Activated B cell treated with CpG ODN at 0.5 μM for 24 hours (primary cell): ENCODE measurements around the gene PLCB2. TPM values are rescaled to one million over a fixed set of nuclear protein-coding genes. Genes with fewer than 3 reads are reported as not detected.

Source experiments
- ATAC-seq: fragments of 200-7000 bp; cut with Tn5 transposase; one replicate; pipeline ENCODE4 v1.10.0; 2021; ENCODE audit warnings: low read depth, mild to moderate bottlenecking, moderate library complexity
- CTCF ChIA-PET: fragments of 350-600 bp; sonication (Branson Sonifier 250); formaldehyde crosslinking; loops from one replicate; lab custom pipeline; 2021; ENCODE audit warnings: antibody characterized with exemption; lab: Charles Lee
- POLR2A ChIA-PET: fragments of 350-600 bp; sonication (Branson Sonifier 250); formaldehyde crosslinking; loops from one replicate; lab custom pipeline; 2021; ENCODE audit warnings: antibody characterized with exemption; lab: Charles Lee
- DNase-seq: peaks from one replicate; pipeline ENCODE4 v3.0.0; 2022
- H3K27ac Mint-ChIP-seq: one replicate; pipeline ENCODE4 v1.8.0; 2020; ENCODE audit warnings: mixed read lengths
- H3K27me3 Mint-ChIP-seq: one replicate; pipeline ENCODE4 v1.8.0; 2021; ENCODE audit warnings: mixed read lengths
- H3K36me3 Mint-ChIP-seq: one replicate; pipeline ENCODE4 v1.8.0; 2021; ENCODE audit warnings: low read depth, mixed read lengths
- H3K4me1 Mint-ChIP-seq: one replicate; pipeline ENCODE4 v1.8.0; 2021; ENCODE audit warnings: mixed read lengths
- H3K4me3 Mint-ChIP-seq: one replicate; pipeline ENCODE4 v1.8.0; 2020; ENCODE audit warnings: mild to moderate bottlenecking, mixed read lengths
- H3K9me3 Mint-ChIP-seq: one replicate; pipeline ENCODE4 v1.8.0; 2020; ENCODE audit warnings: mixed read lengths
- intact Hi-C: fragments of 100-400 bp; cut with micrococcal nuclease; formaldehyde crosslinking; loops from one replicate; pipeline ENCODE4 v1.15.1; 2024
- total RNA-seq: library from RNA; stranded (reverse); gene quantifications from 2 replicates; pipeline ENCODE4 v1.2.3, GENCODE V29; 2022
- TF ChIP-seq, protein P1 (sequence below): fragments of 200-600 bp; IDR thresholded peaks from one replicate; pipeline ENCODE4 v1.8.0; 2022; ENCODE audit warnings: antibody characterized with exemption, mild to moderate bottlenecking

Gene PLCB2
- total RNA-seq, 1 donor from 2014 or later, result 126 TPM

- H3K36me3 Mint-ChIP-seq, result no peaks in the 10 kb centered on the region
- H3K27me3 Mint-ChIP-seq, result no peaks in the 10 kb centered on the region
- ChIA-PET POLR2A (no interaction called here), CTCF (interaction anchor here (0.6 to 13.8 kb wide), 8 partner anchors 13 to 123 kb away, joined by 3 to 310 read pairs (median 5); partner anchors contain the start of genes INAFM2 and PLCB2)
- TF ChIP-seq, protein P1, sequence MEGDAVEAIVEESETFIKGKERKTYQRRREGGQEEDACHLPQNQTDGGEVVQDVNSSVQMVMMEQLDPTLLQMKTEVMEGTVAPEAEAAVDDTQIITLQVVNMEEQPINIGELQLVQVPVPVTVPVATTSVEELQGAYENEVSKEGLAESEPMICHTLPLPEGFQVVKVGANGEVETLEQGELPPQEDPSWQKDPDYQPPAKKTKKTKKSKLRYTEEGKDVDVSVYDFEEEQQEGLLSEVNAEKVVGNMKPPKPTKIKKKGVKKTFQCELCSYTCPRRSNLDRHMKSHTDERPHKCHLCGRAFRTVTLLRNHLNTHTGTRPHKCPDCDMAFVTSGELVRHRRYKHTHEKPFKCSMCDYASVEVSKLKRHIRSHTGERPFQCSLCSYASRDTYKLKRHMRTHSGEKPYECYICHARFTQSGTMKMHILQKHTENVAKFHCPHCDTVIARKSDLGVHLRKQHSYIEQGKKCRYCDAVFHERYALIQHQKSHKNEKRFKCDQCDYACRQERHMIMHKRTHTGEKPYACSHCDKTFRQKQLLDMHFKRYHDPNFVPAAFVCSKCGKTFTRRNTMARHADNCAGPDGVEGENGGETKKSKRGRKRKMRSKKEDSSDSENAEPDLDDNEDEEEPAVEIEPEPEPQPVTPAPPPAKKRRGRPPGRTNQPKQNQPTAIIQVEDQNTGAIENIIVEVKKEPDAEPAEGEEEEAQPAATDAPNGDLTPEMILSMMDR, result no peak
- DNase-seq (no peak), ATAC-seq (no peak)
- no peak overlapping the region for H3K4me3 Mint-ChIP-seq
- H3K4me1 Mint-ChIP-seq, result peaks cover 10% of the 10 kb centered on the region
- intact Hi-C loops, result no loop called here
- H3K27ac Mint-ChIP-seq, result no peak overlapping the region
- no peaks in the 10 kb centered on the region for H3K9me3 Mint-ChIP-seq
Measured at GRCh38 chr15:40340038-40340739, 32.5 kb upstream of the PLCB2 start.

- ChIA-PET CTCF (interaction anchor here (0.6 to 13.8 kb wide), 7 partner anchors 13 to 122 kb away, joined by 3 to 310 read pairs (median 41); partner anchors contain the start of genes INAFM2 and PLCB2), POLR2A (no interaction called here)
- no peaks in the 10 kb centered on the region for H3K9me3 Mint-ChIP-seq
- intact Hi-C loops, result loop anchor here (5.0 kb wide), 1 partner anchor 652 kb away; no protein-coding TSS in a partner anchor
- H3K36me3 Mint-ChIP-seq, result no peaks in the 10 kb centered on the region
- DNase-seq, result no peak
- TF ChIP-seq, protein P1, result no peak
- ATAC-seq, result no peak
- H3K27me3 Mint-ChIP-seq, result no peaks in the 10 kb centered on the region
- no peak overlapping the region for H3K4me3 Mint-ChIP-seq
- H3K27ac Mint-ChIP-seq, result no peak overlapping the region
- H3K4me1 Mint-ChIP-seq, result peaks cover 13% of the 10 kb centered on the region
Measured at GRCh38 chr15:40339621-40339945, 31.8 kb upstream of the PLCB2 start.

DNA sequence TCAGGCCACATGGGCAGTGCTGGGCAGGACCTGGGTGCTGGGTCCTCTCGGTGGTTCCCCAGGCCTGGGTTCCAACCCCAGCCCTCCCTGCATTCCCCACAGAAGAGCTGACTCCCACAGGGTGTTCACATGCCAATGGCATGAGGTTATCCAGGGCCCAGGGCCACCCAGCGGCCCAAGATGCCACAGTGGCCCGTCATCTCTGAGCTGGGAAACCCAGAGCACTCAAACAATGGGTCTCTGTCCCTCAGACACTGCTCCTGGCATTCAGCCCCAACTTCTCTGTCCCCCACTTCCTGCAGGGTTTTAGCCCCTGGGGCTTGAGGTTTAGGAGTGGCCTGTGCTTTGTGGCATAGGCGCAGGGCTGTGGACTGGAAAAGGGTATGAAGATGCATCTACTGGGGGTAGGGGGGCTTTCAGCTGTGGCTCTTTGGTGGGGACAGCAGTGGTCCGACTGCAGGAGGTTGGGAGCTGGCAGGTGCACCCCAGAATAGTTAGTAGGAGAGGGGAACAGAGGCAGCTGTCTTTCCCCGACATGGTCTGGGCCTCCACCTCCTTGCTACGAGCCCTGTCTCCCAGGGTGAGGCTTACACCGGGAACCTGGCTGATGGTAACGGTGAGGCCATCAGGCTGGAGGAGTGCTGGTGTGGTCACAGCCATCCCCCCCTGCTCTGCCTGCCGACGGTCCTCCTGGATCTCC, 31.3 kb upstream of the PLCB2 start:
- H3K9me3 Mint-ChIP-seq, result no peaks in the 10 kb centered on the region
- ChIA-PET POLR2A (no interaction called here), CTCF (interaction anchor here (0.6 to 13.8 kb wide), 15 partner anchors 12 to 655 kb away, joined by 3 to 310 read pairs (median 8); partner anchors contain the start of genes INAFM2 and PLCB2)
- H3K36me3 Mint-ChIP-seq, result no peaks in the 10 kb centered on the region
- H3K27ac Mint-ChIP-seq, result no peak overlapping the region
- DNase-seq, result no peak
- TF ChIP-seq, protein P1, result no peak
- H3K4me3 Mint-ChIP-seq, result no peak overlapping the region
- peaks cover 18% of the 10 kb centered on the region for H3K4me1 Mint-ChIP-seq
- no peaks in the 10 kb centered on the region for H3K27me3 Mint-ChIP-seq
- intact Hi-C loops, result loop anchor here (1.0 to 5.0 kb wide), 6 partner anchors 18 to 652 kb away; partner anchors contain the start of gene PLCB2
- ATAC-seq, result no peak

GRCh38 chr15:40338041-40338657, 30.4 kb upstream of the PLCB2 start:
- ATAC-seq (peak; percentile 96), DNase-seq (peak; percentile 67)
- intact Hi-C loops, result loop anchor here (1.0 to 5.0 kb wide), 6 partner anchors 17 to 651 kb away; partner anchors contain the start of gene PLCB2
- Mint-ChIP-seq H3K9me3 (no peaks in the 10 kb centered on the region), H3K4me3 (no peak overlapping the region), H3K27ac (no peak overlapping the region), H3K27me3 (no peaks in the 10 kb centered on the region), H3K4me1 (peaks cover 24% of the 10 kb centered on the region), H3K36me3 (no peaks in the 10 kb centered on the region)
- ChIA-PET POLR2A (interaction anchor here (1.0 to 2.3 kb wide), 5 partner anchors 15 to 121 kb away, joined by 5 to 19 read pairs (median 6); partner anchors contain the start of genes INAFM2 and PLCB2), CTCF (interaction anchor here (0.7 to 13.8 kb wide), 27 partner anchors 11 to 654 kb away, joined by 3 to 310 read pairs (median 6); partner anchors contain the start of genes ANKRD63, EIF2AK4, INAFM2 and PLCB2)
- TF ChIP-seq, protein P1, result peak; percentile 17
